ENCODE data around the gene PLXNA2. TPM values are rescaled to one million over a fixed set of nuclear protein-coding genes. Genes with fewer than 3 reads are reported as not detected.

Gene PLXNA2
- total and polyA plus RNA-seq, 2 of the 13 experiments (the other 11 are each of a cell fraction or from before 2014, with no cell fraction given), result 1.1 to 2.1 TPM

GRCh38 chr1:208031932-208032320, 212.3 kb downstream of the PLXNA2 start (continued):
- TF ChIP-seq ZBTB40 (IDR thresholded peaks at IDR 0.05) (no peak), ZBTB40 (CRISPR knock-in tag; IDR thresholded peaks at IDR 0.05) (no peak), U2AF1 (optimal IDR thresholded peaks at IDR 0.05; ENCODE audit: low read depth, low read length) (no peak), KDM2A (CRISPR knock-in tag; IDR thresholded peaks at IDR 0.05; ENCODE audit: borderline replicate concordance, low read depth) (no peak), NRL (CRISPR knock-in tag; IDR thresholded peaks at IDR 0.05; ENCODE audit: borderline replicate concordance) (no peak), HMGA1 (CRISPR knock-in tag; conservative IDR thresholded peaks at IDR 0.05) (no peak), SIX1 (CRISPR knock-in tag; IDR thresholded peaks at IDR 0.05; ENCODE audit: borderline replicate concordance) (no peak), HNF4G (IDR thresholded peaks at IDR 0.05; ENCODE audit: borderline replicate concordance, low read depth, low read length) (no peak), HNF4G (CRISPR knock-in tag; IDR thresholded peaks at IDR 0.05; ENCODE audit: borderline replicate concordance, low read depth) (no peak), E2F2 (CRISPR knock-in tag; IDR thresholded peaks at IDR 0.05; ENCODE audit: borderline replicate concordance) (no peak), ZNF230 (CRISPR knock-in tag; IDR thresholded peaks at IDR 0.05) (no peak), FOXK2 (IDR thresholded peaks at IDR 0.05) (no peak), UBTF (CRISPR knock-in tag; IDR thresholded peaks at IDR 0.05) (no peak), MTA1 (CRISPR knock-in tag; IDR thresholded peaks at IDR 0.05; ENCODE audit: borderline replicate concordance) (no peak), NFE2L2 (IDR thresholded peaks at IDR 0.05; ENCODE audit: low read length) (no peak), EHMT2 (IDR thresholded peaks at IDR 0.05; ENCODE audit: borderline replicate concordance, low read depth, low read length) (no peak), JUNB (CRISPR knock-in tag; IDR thresholded peaks at IDR 0.05; ENCODE audit: borderline replicate concordance) (no peak), BHLHE40 (IDR thresholded peaks at IDR 0.05; ENCODE audit: low read length) (no peak), CCDC6 (CRISPR knock-in tag; IDR thresholded peaks at IDR 0.05) (no peak)

Data from HepG2 (cell line).